Astrocyte of the cerebellum (primary cell): ENCODE data around the gene FAF1.

ENCODE experiments used
- DNase-seq: peaks from one replicate; pipeline ENCODE4 v3.0.0-alpha.2; 2011; ENCODE audit warnings: low read depth
- H3K4me3 ChIP-seq: 2 replicates; pipeline ENCODE4 v1.5.1; 2011; ENCODE audit warnings: mild to moderate bottlenecking, low read depth, low read length, moderate library complexity
- CTCF ChIP-seq: IDR thresholded peaks from 2 replicates; pipeline ENCODE4 v1.5.1; 2012; ENCODE audit warnings: low read length, low read depth, moderate library complexity, mild to moderate bottlenecking; ENCODE audit errors: missing control alignments
- in situ Hi-C: cut with HindIII; loops from 2 replicates; pipeline ENCODE4 v1.10.0; 2017; ENCODE audit warnings: low sequenced_read_pairs

FAF1 gene

GRCh38 chr1:50523548-50523947 lies 436.5 kb downstream of the FAF1 start:
- in situ Hi-C loops: no loop called here
- DNase-seq: no peak
- no peak overlapping the region for H3K4me3 ChIP-seq
- TF ChIP-seq CTCF: no peak

GRCh38 chr1:50522691-50523342 lies 437.2 kb downstream of the FAF1 start:
- in situ Hi-C loops: no loop called here
- no peak for TF ChIP-seq CTCF
- no peak for DNase-seq
- H3K4me3 ChIP-seq: no peak overlapping the region

GRCh38 chr1:50521703-50522102 lies 438.4 kb downstream of the FAF1 start:
- DNase-seq: no peak
- in situ Hi-C loops: no loop called here
- TF ChIP-seq CTCF: no peak
- H3K4me3 ChIP-seq: no peak overlapping the region

- no peak overlapping the region for H3K4me3 ChIP-seq
- in situ Hi-C loops: no loop called here
- no peak for DNase-seq
- TF ChIP-seq CTCF: no peak
Measured at GRCh38 chr1:50517488-50517887, 442.6 kb downstream of the FAF1 start.

- no peak for DNase-seq
- H3K4me3 ChIP-seq: no peak overlapping the region
- in situ Hi-C loops: no loop called here
- no peak for TF ChIP-seq CTCF
Measured at GRCh38 chr1:50516056-50516455, 444.0 kb downstream of the FAF1 start.

GRCh38 chr1:50508040-50508586 lies 452.0 kb downstream of the FAF1 start:
- no peak overlapping the region for H3K4me3 ChIP-seq
- no peak for TF ChIP-seq CTCF
- no peak for DNase-seq
- in situ Hi-C loops: no loop called here

GRCh38 chr1:50505427-50505826 lies 454.6 kb downstream of the FAF1 start:
- no peak for TF ChIP-seq CTCF
- in situ Hi-C loops: no loop called here
- no peak overlapping the region for H3K4me3 ChIP-seq
- no peak for DNase-seq
